Measurements from ENCODE around the gene PTPRN2.
"Not testable (repeated sequence)": the region's sequence is repeated elsewhere in the genome, so short reads cannot be mapped to it uniquely, and the experiment has no call there.

PTPRN2 gene

GRCh38 chr7:157507987-157508386 is 1079.6 kb downstream of the PTPRN2 start:
- DNase-seq (ENCODE audit: low read depth): no peak

GRCh38 chr7:157506268-157506667 is 1081.4 kb downstream of the PTPRN2 start:
- no peak for DNase-seq (ENCODE audit: low read depth)

GRCh38 chr7:157505646-157506045 is 1082.0 kb downstream of the PTPRN2 start:
- no peak for DNase-seq (ENCODE audit: low read depth)

GRCh38 chr7:157503229-157503628 is 1084.4 kb downstream of the PTPRN2 start:
- no peak for DNase-seq (ENCODE audit: low read depth)

GRCh38 chr7:157502701-157503111 is 1084.9 kb downstream of the PTPRN2 start:
- peak; percentile 21 for DNase-seq (ENCODE audit: low read depth)

- no peak for DNase-seq (ENCODE audit: low read depth)
Measured at GRCh38 chr7:157501581-157501980, 1086.0 kb downstream of the PTPRN2 start.

- DNase-seq (ENCODE audit: low read depth): not testable (repeated sequence)
Measured at GRCh38 chr7:157500989-157501540, 1086.6 kb downstream of the PTPRN2 start.

- DNase-seq (ENCODE audit: low read depth): no peak
Measured at GRCh38 chr7:157500171-157500960, 1087.3 kb downstream of the PTPRN2 start.

- DNase-seq (ENCODE audit: low read depth): no peak
Measured at GRCh38 chr7:157499835-157500153, 1087.8 kb downstream of the PTPRN2 start.

- DNase-seq (ENCODE audit: low read depth): no peak
Measured at GRCh38 chr7:157499121-157499834, 1088.3 kb downstream of the PTPRN2 start.

GRCh38 chr7:157498657-157499056 is 1089.0 kb downstream of the PTPRN2 start:
- DNase-seq (ENCODE audit: low read depth): no peak

GRCh38 chr7:157497744-157498651 is 1089.6 kb downstream of the PTPRN2 start:
- DNase-seq (ENCODE audit: low read depth): no peak

GRCh38 chr7:157497367-157497743 is 1090.3 kb downstream of the PTPRN2 start:
- no peak for DNase-seq (ENCODE audit: low read depth)

- no peak for DNase-seq (ENCODE audit: low read depth)
Measured at GRCh38 chr7:157496416-157497275, 1091.0 kb downstream of the PTPRN2 start.

- DNase-seq (ENCODE audit: low read depth): no peak
Measured at GRCh38 chr7:157495594-157495993, 1092.0 kb downstream of the PTPRN2 start.

- no peak for DNase-seq (ENCODE audit: low read depth)
Measured at GRCh38 chr7:157495177-157495553, 1092.5 kb downstream of the PTPRN2 start.

- DNase-seq (ENCODE audit: low read depth): no peak
Measured at GRCh38 chr7:157494506-157495176, 1093.0 kb downstream of the PTPRN2 start.

GRCh38 chr7:157493776-157494175 is 1093.8 kb downstream of the PTPRN2 start:
- no peak for DNase-seq (ENCODE audit: low read depth)

- no peak for DNase-seq (ENCODE audit: low read depth)
Measured at GRCh38 chr7:157493017-157493416, 1094.6 kb downstream of the PTPRN2 start.

- DNase-seq (ENCODE audit: low read depth): peak; percentile 99
Measured at GRCh38 chr7:157490465-157490912, 1097.1 kb downstream of the PTPRN2 start.

- DNase-seq (ENCODE audit: low read depth): not testable (repeated sequence)
Measured at GRCh38 chr7:157489870-157490269, 1097.8 kb downstream of the PTPRN2 start.
